H1 (cell line): ENCODE data around the gene DUSP2. TPM values are rescaled to one million over a fixed set of nuclear protein-coding genes. Genes with fewer than 3 reads are reported as not detected.

Experiments used
- POLR2A ChIP-seq, 2 experiments: IDR thresholded peaks; 1 replicate in 1 of 2; 2 replicates in 1 of 2; pipeline ENCODE4 v1.6.1; 2011; ENCODE audit warnings: low read depth in 2 of 2, low read length in 2 of 2, mild to moderate bottlenecking in 2 of 2; ENCODE audit errors: control extremely low read depth in 1 of 2
- TBP ChIP-seq: IDR thresholded peaks from 2 replicates; pipeline ENCODE4 v1.6.1; 2011; ENCODE audit warnings: low read depth, low read length, improper control_type of control experiment
- polyA plus RNA-seq, 7 experiments: library from polyadenylated mRNA; depleted of rRNA in 3 of 7; stranded (reverse) in 5 of 7; unstranded in 2 of 7; fragments of >200 nt in 5 of 7; fragments of 200-250 nt in 2 of 7; gene quantifications; 1 replicate in 5 of 7; 2 replicates in 1 of 7; 4 replicates in 1 of 7; pipeline versions ENCODE4 v1.2.1 to v1.2.3, GENCODE V29; 2011 to 2013; ENCODE audit warnings: missing spikeins in 2 of 7, mixed read lengths in 2 of 7
- total RNA-seq: library from RNA; stranded (reverse); fragmentation: NEBNext Ultra II Directional; extraction: Animal tissue kit (Norgen Biotek cat#: 25700); gene quantifications from 2 replicates; pipeline ENCODE4 v1.2.1, GENCODE V29; 2021
- TF ChIP-seq, protein P1 (sequence below): IDR thresholded peaks from 2 replicates; pipeline ENCODE4 v1.6.1; 2012; ENCODE audit warnings: low read length, inconsistent platforms

DUSP2 gene
- total and polyA plus RNA-seq, 2 of the 8 experiments (the other 6 are each of a cell fraction or from before 2014, with no cell fraction given) = 10.1 to 10.4 TPM

DNA sequence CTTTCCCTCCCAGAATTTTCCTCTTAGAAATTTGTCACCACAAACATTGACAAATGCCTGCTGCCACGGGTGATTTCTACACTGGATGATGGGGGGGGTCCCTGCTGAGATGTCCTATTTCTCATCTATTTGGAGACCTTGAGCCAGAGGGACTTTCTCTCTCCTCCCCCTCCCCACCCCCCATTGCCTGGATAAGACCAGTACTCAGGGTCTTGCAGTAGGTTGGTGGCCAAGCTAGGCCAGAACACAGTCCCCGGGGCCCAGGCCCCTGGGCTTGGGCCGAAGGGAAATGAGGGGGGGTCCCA, 560 bp upstream of the DUSP2 start (continued):
- TF ChIP-seq TBP = no peak
- TF ChIP-seq, protein P1, sequence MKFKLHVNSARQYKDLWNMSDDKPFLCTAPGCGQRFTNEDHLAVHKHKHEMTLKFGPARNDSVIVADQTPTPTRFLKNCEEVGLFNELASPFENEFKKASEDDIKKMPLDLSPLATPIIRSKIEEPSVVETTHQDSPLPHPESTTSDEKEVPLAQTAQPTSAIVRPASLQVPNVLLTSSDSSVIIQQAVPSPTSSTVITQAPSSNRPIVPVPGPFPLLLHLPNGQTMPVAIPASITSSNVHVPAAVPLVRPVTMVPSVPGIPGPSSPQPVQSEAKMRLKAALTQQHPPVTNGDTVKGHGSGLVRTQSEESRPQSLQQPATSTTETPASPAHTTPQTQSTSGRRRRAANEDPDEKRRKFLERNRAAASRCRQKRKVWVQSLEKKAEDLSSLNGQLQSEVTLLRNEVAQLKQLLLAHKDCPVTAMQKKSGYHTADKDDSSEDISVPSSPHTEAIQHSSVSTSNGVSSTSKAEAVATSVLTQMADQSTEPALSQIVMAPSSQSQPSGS = no peak
- TF ChIP-seq POLR2A (IDR thresholded peaks at IDR 0.05; ENCODE audit: control extremely low read depth in 1 of 2, low read depth in 2 of 2, low read length in 2 of 2) = no peak
